Measurements from ENCODE around the gene DCXR. TPM values are rescaled to one million over a fixed set of nuclear protein-coding genes. Genes with fewer than 3 reads are reported as not detected.

Gene DCXR
- total and polyA plus RNA-seq, 2 of the 13 experiments (the other 11 are each of a cell fraction or from before 2014, with no cell fraction given), result 287 to 311 TPM

DNA sequence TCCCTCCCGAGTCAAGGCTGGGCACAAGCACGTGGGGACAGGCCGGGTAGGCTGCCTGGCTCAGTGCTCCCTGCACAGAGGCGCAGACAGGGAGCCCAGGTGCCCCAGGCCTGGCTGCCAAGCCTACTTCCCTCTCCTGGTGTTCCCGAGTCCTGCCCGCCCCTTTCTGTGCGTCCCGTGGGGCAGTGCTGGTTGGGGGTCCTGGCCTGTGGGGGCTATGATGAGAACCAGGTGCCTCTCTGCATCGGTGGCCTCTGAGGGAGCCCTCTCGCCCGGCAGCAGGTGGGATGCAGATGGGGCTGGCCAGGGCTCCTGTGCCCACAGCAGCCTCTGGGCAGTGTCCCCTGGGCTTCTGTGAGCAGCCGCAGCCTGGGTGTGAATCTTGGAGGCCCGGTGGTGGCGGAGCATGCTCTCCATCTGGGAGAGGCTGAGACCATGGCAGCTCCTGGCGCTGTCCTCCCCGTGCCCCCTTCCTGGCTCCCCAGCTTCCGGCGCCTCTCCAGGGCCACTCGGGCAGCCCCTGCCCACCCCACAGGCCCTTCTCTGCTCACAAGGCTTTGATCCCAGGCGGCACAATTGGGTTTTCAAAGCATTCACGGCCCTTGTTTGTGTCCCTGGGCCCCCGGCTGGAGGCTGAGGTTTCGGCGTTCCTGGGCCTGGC lies 22.1 kb downstream of the DCXR start (continued):
- TF ChIP-seq ZNF687 (CRISPR knock-in tag; IDR thresholded peaks at IDR 0.05) (peak; percentile 87), NFAT5 (CRISPR knock-in tag; IDR thresholded peaks at IDR 0.05) (no peak), HNF1A (IDR thresholded peaks at IDR 0.05; ENCODE audit: low read depth) (peak; percentile 68), HNF1A (CRISPR knock-in tag; IDR thresholded peaks at IDR 0.05; ENCODE audit: borderline replicate concordance) (no peak; the same call in 1 of the 2 replicates), RBFOX2 (IDR thresholded peaks at IDR 0.05; ENCODE audit: low read depth, low read length) (peak; percentile 75), MED13 (CRISPR knock-in tag; IDR thresholded peaks at IDR 0.05) (peak; percentile 88; the same call in 1 of the 2 replicates), KAT2B (IDR thresholded peaks at IDR 0.05; ENCODE audit: borderline replicate concordance, low read depth, low read length) (no peak), HOXD1 (CRISPR knock-in tag; IDR thresholded peaks at IDR 0.05) (peak; percentile 57; the same call in 1 of the 2 replicates), KLF13 (CRISPR knock-in tag; IDR thresholded peaks at IDR 0.05) (no peak)
- TF ChIP-seq, protein P1, sequence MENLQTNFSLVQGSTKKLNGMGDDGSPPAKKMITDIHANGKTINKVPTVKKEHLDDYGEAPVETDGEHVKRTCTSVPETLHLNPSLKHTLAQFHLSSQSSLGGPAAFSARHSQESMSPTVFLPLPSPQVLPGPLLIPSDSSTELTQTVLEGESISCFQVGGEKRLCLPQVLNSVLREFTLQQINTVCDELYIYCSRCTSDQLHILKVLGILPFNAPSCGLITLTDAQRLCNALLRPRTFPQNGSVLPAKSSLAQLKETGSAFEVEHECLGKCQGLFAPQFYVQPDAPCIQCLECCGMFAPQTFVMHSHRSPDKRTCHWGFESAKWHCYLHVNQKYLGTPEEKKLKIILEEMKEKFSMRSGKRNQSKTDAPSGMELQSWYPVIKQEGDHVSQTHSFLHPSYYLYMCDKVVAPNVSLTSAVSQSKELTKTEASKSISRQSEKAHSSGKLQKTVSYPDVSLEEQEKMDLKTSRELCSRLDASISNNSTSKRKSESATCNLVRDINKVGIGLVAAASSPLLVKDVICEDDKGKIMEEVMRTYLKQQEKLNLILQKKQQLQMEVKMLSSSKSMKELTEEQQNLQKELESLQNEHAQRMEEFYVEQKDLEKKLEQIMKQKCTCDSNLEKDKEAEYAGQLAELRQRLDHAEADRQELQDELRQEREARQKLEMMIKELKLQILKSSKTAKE (CRISPR knock-in tag; IDR thresholded peaks at IDR 0.05; ENCODE audit: borderline replicate concordance), result peak; percentile 79; the same call in 1 of the 2 replicates
- TF ChIP-seq, protein P2, sequence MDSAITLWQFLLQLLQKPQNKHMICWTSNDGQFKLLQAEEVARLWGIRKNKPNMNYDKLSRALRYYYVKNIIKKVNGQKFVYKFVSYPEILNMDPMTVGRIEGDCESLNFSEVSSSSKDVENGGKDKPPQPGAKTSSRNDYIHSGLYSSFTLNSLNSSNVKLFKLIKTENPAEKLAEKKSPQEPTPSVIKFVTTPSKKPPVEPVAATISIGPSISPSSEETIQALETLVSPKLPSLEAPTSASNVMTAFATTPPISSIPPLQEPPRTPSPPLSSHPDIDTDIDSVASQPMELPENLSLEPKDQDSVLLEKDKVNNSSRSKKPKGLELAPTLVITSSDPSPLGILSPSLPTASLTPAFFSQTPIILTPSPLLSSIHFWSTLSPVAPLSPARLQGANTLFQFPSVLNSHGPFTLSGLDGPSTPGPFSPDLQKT (CRISPR knock-in tag; IDR thresholded peaks at IDR 0.05; ENCODE audit: borderline replicate concordance), result no peak
